ENCODE results near the gene SHC4.

The SHC4 gene

GRCh38 chr15:48833526-48834239 is 130.0 kb downstream of the SHC4 start:
- no peak for DNase-seq

- DNase-seq = no peak
Measured at GRCh38 chr15:48832648-48833047, 131.1 kb downstream of the SHC4 start.

DNA sequence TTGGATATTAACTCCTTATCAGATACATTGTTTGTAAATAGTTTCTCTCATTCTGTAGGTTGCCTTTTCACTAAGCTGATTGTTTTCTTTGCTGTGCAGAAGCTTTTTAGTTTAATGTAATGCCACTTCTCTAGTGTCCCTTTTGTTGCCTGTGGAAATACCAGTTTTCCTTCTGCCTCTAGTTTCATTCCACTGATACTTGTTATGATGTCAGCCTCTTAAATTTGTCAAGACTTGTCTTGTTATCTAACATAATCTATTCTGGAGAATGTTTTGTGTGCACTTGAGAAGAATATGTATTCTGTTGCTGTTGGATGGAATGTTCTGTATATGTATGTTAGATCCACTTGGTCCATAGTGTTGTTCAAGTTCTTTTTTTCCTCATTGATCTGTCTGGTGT is 134.8 kb downstream of the SHC4 start:
- no peak for DNase-seq

- no peak for DNase-seq
Measured at GRCh38 chr15:48828471-48828870, 135.2 kb downstream of the SHC4 start.

DNA sequence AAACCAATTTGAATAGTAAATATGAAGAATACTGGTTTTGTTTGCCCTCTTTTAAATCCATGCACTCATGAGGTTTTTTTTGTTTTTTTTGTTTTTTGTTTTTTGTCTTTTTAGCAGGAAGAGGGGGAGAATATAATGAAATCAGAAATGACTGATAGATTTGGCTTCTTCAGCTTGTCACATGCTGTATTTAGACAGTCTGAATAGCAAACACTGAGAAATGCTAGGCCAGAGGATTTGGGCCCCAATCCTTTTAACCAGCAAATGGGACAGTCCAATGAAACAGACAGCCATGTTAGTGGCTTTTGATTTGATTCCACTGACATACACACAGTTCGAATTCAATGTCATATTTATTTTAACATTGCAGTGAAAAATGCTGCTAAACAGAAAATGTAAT is 138.6 kb downstream of the SHC4 start:
- DNase-seq = no peak

GRCh38 chr15:48823706-48824105 is 140.0 kb downstream of the SHC4 start:
- no peak for DNase-seq

DNA sequence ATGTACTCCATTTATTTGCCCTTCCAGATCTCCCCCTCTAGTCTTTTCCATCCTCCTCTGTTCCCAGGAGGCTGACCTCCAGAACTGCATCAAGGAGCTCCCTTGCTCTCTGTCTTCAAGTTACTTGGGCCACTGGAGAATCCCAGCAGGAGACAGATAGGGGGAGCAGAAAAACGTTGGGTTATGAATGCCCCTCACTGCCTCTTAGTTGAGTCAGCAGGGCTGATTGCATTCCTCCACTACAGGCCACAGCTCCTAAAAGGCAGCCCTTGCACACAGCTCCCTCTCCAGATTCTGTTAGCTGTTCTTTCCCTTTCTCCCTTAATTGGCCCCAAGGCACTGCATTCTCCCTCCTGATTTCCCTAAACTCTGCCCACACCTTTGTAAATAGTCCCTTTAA is 140.5 kb downstream of the SHC4 start:
- no peak for DNase-seq

GRCh38 chr15:48814286-48814685 is 149.4 kb downstream of the SHC4 start:
- no peak for DNase-seq

- peak; percentile 41 for DNase-seq
Measured at GRCh38 chr15:48811325-48811958, 152.3 kb downstream of the SHC4 start.

DNA sequence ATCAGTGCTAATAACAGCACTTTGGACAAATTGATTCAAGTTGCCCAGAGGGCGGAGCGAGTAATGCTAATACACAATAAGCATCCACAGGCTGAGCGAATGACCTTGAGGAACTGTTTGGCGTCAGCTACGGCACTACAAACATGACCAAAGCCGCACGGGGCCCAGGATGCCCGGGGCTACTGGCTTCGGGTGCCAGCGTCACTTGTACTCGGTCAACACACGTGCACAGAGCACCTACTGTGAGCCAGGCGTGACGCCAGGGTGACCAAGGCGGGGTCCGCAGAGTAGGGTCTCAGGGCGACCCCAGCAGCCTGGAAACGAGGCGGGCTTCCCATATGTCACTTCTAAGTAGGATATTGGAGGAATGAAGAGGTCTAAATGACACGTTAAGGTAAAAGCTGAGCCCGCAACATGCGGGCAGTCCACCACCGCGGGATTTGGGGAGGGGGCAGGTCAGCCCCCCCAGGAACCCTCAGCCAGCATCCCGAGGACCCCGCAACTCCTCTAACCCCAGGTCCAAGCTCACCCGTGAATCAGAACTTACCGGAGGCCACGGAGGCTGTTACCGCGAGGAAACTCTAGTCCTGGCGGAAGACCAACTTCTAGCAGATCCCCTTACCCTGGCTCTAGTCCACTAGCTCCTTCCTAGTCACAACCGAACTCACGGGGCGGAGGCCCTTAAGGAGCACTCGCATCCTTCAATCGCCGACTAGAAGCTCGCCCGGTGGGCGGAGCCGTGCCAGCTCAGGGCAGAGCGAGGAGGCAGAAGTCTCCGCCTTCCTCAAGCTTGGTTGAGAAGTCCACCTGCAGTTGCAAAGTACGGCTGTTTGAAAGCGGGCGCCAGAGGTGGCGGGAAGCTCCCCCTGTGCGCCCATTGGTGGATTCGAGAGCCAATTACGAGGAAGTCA is 153.1 kb downstream of the SHC4 start, which contains the start of gene CEP152:
CEP152 (minus strand) TSS at position 656 of the 911 bp plus-strand sequence. CDS start 5,420 bp downstream, outside the sequence.
- DNase-seq = peak; percentile 100

GRCh38 chr15:48806151-48806550 is 157.6 kb downstream of the SHC4 start:
- DNase-seq = no peak

GRCh38 chr15:48805591-48805990 is 158.1 kb downstream of the SHC4 start:
- DNase-seq = no peak

GRCh38 chr15:48803877-48804276 is 159.8 kb downstream of the SHC4 start:
- no peak for DNase-seq

- no peak for DNase-seq
Measured at GRCh38 chr15:48802867-48803266, 160.9 kb downstream of the SHC4 start.

DNA sequence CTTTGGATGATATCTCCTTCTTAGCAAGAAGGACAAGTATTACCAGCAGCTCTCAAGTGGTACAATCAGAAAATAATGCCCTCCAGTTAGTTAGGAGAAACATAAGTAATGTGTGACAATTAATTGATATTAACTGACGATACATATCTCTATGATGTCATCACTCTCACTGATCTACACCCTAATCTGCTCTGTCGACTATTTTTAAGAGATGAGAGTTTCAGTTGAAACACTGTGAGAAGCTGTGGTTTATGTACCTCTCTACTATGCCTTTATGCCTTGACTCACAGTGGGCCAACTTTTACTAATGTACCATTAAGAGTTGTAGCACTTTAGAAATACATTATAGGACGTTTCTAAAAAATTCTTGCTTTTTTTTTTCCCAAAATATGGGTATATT is 161.5 kb downstream of the SHC4 start:
- no peak for DNase-seq

- no peak for DNase-seq
Measured at GRCh38 chr15:48800811-48801455, 162.8 kb downstream of the SHC4 start.

GRCh38 chr15:48800245-48800644 is 163.5 kb downstream of the SHC4 start:
- DNase-seq = no peak

DNA sequence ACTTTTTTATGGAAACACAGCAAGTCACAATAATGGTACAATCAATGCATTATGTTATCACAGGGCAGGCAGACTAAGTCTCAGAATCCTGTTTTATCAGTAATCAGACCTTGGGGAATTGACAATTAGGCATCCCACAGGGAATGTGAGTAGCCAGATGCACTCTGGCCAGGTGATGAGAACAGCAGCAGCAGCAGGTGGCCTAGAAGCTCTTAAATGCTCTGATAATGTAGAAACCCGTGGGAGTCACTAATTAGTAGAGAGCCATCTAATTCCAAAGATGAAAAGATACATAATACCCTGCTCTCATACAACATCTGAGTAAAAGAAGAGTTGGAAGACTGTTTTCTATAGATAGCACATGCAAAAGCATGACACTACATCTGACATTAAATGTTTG is 165.4 kb downstream of the SHC4 start:
- no peak for DNase-seq

DNA sequence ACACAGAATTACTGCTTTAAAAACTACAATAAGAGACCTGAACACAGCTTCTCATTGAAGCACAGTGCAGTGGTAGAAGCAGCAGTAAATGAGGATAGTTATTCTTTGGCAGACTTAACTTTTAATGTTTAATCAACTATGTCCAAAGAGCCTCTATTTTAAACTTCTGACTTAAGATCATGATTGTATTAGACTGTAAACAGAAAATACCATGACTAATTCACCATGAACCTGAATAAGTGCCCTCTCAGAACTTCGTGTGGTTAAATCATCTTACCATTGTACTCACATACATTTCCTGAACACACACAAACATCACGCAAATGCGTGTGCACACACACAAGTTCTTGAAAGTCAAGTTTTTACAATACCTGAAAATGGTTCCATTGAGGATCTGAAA is 166.8 kb downstream of the SHC4 start:
- DNase-seq = no peak

- no peak for DNase-seq
Measured at GRCh38 chr15:48796521-48796920, 167.2 kb downstream of the SHC4 start.

DNA sequence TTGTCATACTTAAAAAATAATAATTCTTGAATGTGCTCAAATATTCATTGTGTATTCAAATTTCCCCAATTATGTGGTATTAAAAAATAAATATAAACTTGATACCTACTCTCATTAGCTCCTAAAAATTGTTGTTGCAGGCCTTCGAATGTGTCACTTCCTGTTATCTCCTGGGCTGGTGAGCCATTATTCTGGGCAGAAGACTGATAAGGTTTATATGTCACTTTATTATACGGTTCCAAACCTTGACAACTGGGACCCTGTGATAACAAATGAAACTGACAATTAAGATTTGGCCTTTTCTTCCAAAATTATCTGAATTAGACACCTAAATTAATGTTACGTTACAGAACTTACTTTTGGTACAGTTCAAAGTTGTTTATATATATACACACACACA is 167.8 kb downstream of the SHC4 start:
- DNase-seq = no peak

- peak; percentile 42 for DNase-seq
Measured at GRCh38 chr15:48794697-48795134, 169.0 kb downstream of the SHC4 start.

DNA sequence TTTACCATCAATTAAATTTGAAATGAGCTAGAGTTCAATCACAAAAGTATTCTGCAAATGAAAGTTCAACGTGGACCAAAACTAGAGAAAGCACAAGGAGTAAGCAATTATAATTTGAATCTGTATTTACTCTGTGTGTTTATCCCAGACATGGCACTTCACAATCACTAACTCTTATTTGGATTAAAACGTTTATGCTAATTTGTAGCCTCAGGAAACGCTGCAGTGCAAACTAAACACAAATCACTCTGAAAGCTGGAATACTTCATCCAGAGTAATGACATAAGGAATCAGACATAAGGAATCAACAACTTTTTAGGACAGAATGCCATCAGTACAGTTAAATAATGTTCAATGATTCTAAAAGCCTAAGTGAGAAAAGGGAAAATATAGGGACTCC is 171.3 kb downstream of the SHC4 start:
- DNase-seq = no peak

Measured in RPMI8226 (cell line).